G401 (cell line): Measurements from ENCODE around the gene COL4A1. TPM values are rescaled to one million over a fixed set of nuclear protein-coding genes. Genes with fewer than 3 reads are reported as not detected.
A peak's percentile ranks its signal among the peaks of the same experiment; 100 is the strongest.

Experiments used
- DNase-seq: peaks from one replicate; pipeline ENCODE4 v3.0.0-alpha.2; 2015; ENCODE audit warnings: low spot score
- in situ Hi-C: cut with HindIII; loops from 2 replicates; pipeline ENCODE4 v1.10.0; 2016; ENCODE audit warnings: low sequenced_read_pairs, mixed read lengths
- total RNA-seq: library from RNA; depleted of rRNA; stranded (reverse); fragments of >200 nt; shearing (Covaris generic); gene quantifications from 2 replicates; pipeline ENCODE4 v1.2.3, GENCODE V29; 2014

The COL4A1 gene
- total RNA-seq, 1 experiment from 2014 or later: 0.98 TPM

- no peak for DNase-seq
- in situ Hi-C loops: no loop called here
Observed at GRCh38 chr13:110162866-110163658, 143.9 kb downstream of the COL4A1 start.

GRCh38 chr13:110162053-110162452, 144.9 kb downstream of the COL4A1 start:
- in situ Hi-C loops: no loop called here
- no peak for DNase-seq

- in situ Hi-C loops: no loop called here
- no peak for DNase-seq
Observed at GRCh38 chr13:110161112-110161882, 145.7 kb downstream of the COL4A1 start.

GRCh38 chr13:110158226-110158625, 148.7 kb downstream of the COL4A1 start:
- no peak for DNase-seq
- in situ Hi-C loops: no loop called here

- in situ Hi-C loops: no loop called here
- no peak for DNase-seq
Observed at GRCh38 chr13:110157718-110158117, 149.2 kb downstream of the COL4A1 start.

GRCh38 chr13:110156301-110157049, 150.5 kb downstream of the COL4A1 start:
- in situ Hi-C loops: no loop called here

GRCh38 chr13:110155072-110155471, 151.9 kb downstream of the COL4A1 start:
- DNase-seq: no peak
- in situ Hi-C loops: no loop called here

More at GRCh38 chr13:110156301-110157049, 150.5 kb downstream of the COL4A1 start:
- DNase-seq: no peak

GRCh38 chr13:110154410-110154933, 152.5 kb downstream of the COL4A1 start:
- DNase-seq: no peak
- in situ Hi-C loops: no loop called here

- no peak for DNase-seq
- in situ Hi-C loops: no loop called here
Observed at GRCh38 chr13:110152351-110152750, 154.6 kb downstream of the COL4A1 start.

GRCh38 chr13:110151462-110151861, 155.5 kb downstream of the COL4A1 start:
- DNase-seq: no peak
- in situ Hi-C loops: no loop called here

- DNase-seq: no peak
- in situ Hi-C loops: no loop called here
Observed at GRCh38 chr13:110150384-110151101, 156.4 kb downstream of the COL4A1 start.

GRCh38 chr13:110149036-110149435, 157.9 kb downstream of the COL4A1 start:
- in situ Hi-C loops: no loop called here
- DNase-seq: no peak

GRCh38 chr13:110140099-110140498, 166.9 kb downstream of the COL4A1 start:
- in situ Hi-C loops: no loop called here
- DNase-seq: no peak

- in situ Hi-C loops: no loop called here
Observed at GRCh38 chr13:110138700-110139036, 168.3 kb downstream of the COL4A1 start.

GRCh38 chr13:110138010-110138699, 168.8 kb downstream of the COL4A1 start:
- in situ Hi-C loops: no loop called here
- DNase-seq: no peak

More at GRCh38 chr13:110138700-110139036, 168.3 kb downstream of the COL4A1 start:
- no peak for DNase-seq

GRCh38 chr13:110137680-110138009, 169.3 kb downstream of the COL4A1 start:
- DNase-seq: peak; percentile 9
- in situ Hi-C loops: no loop called here

- in situ Hi-C loops: no loop called here
- DNase-seq: no peak
Observed at GRCh38 chr13:110136660-110137585, 170.0 kb downstream of the COL4A1 start.
